GM18868 (cell line): ENCODE measurements around the gene PITPNM2.

Source experiments
- ATAC-seq: cut with Tn5 transposase; IDR thresholded peaks from one replicate; pipeline ENCODE4 v1.9.1; 2021; ENCODE audit warnings: mild to moderate bottlenecking, moderate library complexity; ENCODE audit not compliant: unreplicated experiment

The PITPNM2 gene

GRCh38 chr12:123145211-123145610 is 5.7 kb downstream of the PITPNM2 start:
- no peak for ATAC-seq

GRCh38 chr12:123143736-123144461 is 7.0 kb downstream of the PITPNM2 start:
- ATAC-seq: no peak

- ATAC-seq: no peak
Observed at GRCh38 chr12:123142921-123143735, 7.8 kb downstream of the PITPNM2 start.

- ATAC-seq: no peak
Observed at GRCh38 chr12:123142518-123142840, 8.4 kb downstream of the PITPNM2 start.

- ATAC-seq: no peak
Observed at GRCh38 chr12:123141615-123142517, 9.0 kb downstream of the PITPNM2 start.

- ATAC-seq: no peak
Observed at GRCh38 chr12:123140676-123141614, 9.9 kb downstream of the PITPNM2 start.

GRCh38 chr12:123139926-123140675 is 10.8 kb downstream of the PITPNM2 start:
- no peak for ATAC-seq

- ATAC-seq: no peak
Observed at GRCh38 chr12:123135688-123136087, 15.2 kb downstream of the PITPNM2 start.

GRCh38 chr12:123134826-123135225 is 16.1 kb downstream of the PITPNM2 start:
- ATAC-seq: no peak

- ATAC-seq: no peak
Observed at GRCh38 chr12:123134271-123134671, 16.6 kb downstream of the PITPNM2 start.

- no peak for ATAC-seq
Observed at GRCh38 chr12:123133701-123134100, 17.2 kb downstream of the PITPNM2 start.

- no peak for ATAC-seq
Observed at GRCh38 chr12:123132951-123133619, 17.8 kb downstream of the PITPNM2 start.

- no peak for ATAC-seq
Observed at GRCh38 chr12:123131879-123132402, 18.9 kb downstream of the PITPNM2 start.

- no peak for ATAC-seq
Observed at GRCh38 chr12:123131291-123131832, 19.5 kb downstream of the PITPNM2 start.

- ATAC-seq: no peak
Observed at GRCh38 chr12:123129621-123130020, 21.3 kb downstream of the PITPNM2 start.

- no peak for ATAC-seq
Observed at GRCh38 chr12:123127182-123127495, 23.8 kb downstream of the PITPNM2 start.

- no peak for ATAC-seq
Observed at GRCh38 chr12:123126294-123127181, 24.4 kb downstream of the PITPNM2 start.

- no peak for ATAC-seq
Observed at GRCh38 chr12:123122626-123123025, 28.3 kb downstream of the PITPNM2 start.
